Loucy (cell line): ENCODE results near the gene GTF3C4.

ENCODE experiments used
- EZH2phosphoT487 ChIP-seq: fragments of 200-600 bp; IDR thresholded peaks from 2 replicates; pipeline ENCODE4 v1.6.1; 2018; ENCODE audit warnings: antibody characterized with exemption, mild to moderate bottlenecking, moderate library complexity, borderline replicate concordance
- TF ChIP-seq, protein P1 (sequence below): fragments of 200-600 bp; sonication (generic); conservative IDR thresholded peaks from 2 replicates; pipeline ENCODE4 v1.5.1; 2014; ENCODE audit warnings: mild to moderate bottlenecking, antibody characterized with exemption, low read length

GRCh38 chr9:132632413-132633129, 37.7 kb upstream of the GTF3C4 start:
- TF ChIP-seq, protein P1, sequence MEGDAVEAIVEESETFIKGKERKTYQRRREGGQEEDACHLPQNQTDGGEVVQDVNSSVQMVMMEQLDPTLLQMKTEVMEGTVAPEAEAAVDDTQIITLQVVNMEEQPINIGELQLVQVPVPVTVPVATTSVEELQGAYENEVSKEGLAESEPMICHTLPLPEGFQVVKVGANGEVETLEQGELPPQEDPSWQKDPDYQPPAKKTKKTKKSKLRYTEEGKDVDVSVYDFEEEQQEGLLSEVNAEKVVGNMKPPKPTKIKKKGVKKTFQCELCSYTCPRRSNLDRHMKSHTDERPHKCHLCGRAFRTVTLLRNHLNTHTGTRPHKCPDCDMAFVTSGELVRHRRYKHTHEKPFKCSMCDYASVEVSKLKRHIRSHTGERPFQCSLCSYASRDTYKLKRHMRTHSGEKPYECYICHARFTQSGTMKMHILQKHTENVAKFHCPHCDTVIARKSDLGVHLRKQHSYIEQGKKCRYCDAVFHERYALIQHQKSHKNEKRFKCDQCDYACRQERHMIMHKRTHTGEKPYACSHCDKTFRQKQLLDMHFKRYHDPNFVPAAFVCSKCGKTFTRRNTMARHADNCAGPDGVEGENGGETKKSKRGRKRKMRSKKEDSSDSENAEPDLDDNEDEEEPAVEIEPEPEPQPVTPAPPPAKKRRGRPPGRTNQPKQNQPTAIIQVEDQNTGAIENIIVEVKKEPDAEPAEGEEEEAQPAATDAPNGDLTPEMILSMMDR, result no peak
- no peak for TF ChIP-seq EZH2phosphoT487
